ENCODE results near the gene DTNB.
"Not testable (repeated sequence)": the region's sequence is repeated elsewhere in the genome, so short reads cannot be mapped to it uniquely, and the experiment has no call there.

DTNB gene

DNA sequence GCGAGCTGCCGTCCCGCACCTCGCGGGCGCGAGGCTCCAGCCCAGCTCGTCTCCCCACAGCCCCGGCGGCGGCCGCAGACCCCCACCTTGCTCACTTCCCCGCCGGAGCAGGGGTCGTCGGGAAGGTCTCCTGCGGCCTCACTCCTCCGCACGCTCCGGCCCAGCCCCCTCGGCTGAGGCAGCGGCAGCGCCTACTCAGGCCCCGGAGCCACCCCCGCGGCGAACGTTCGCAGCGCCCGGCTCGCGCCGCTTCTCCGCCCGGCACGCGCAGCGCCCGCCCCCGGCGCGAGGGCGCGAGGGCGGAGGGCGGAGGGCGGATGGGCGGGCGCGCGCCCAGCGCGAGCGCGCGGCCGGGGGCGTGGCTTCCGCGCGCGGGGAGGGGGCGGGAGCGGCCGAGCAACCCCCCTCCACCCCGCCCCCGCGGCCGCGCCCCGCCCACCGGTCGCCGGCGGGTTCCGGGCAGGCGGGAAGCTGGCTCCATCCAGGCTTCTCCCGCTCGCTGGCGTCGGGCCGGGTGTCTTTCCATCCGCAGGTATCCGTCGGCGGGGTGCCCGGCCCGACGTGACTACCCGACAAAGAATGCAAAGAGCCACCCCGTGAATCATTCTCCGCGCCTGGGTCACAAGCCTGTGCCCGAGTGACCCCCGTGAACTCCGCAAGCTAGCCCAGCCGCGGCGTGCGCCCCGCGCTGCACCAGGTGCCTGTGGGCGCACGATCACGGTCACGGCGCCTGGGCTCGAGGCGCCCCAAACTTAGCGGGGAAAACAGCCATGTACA lies at the start of gene DTNB:
Gene DTNB, minus strand, starts transcription at position 278 of the 777 bp plus-strand sequence. CDS start 20,917 bp downstream, outside the sequence.
- DNase-seq = peak; percentile 73

DNA sequence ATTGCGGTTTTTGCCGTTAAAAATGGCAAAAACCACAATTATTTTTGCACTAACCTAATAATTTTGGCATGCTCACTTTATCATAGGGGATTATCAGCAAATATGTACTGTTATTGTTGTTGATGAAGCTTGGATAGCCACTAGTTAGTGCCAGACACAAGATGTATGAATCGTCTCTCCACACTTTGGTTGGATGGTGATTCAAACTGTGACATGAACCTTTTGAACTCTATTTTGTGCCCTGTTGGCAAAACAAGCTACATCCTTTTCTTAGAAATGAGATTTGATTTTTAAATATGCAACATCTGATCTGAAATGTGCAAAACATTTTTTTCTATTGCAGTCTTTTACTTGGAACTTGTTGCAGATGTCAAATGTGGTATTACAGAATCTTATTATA lies 48.8 kb upstream of the DTNB start:
- DNase-seq = no peak

DNA sequence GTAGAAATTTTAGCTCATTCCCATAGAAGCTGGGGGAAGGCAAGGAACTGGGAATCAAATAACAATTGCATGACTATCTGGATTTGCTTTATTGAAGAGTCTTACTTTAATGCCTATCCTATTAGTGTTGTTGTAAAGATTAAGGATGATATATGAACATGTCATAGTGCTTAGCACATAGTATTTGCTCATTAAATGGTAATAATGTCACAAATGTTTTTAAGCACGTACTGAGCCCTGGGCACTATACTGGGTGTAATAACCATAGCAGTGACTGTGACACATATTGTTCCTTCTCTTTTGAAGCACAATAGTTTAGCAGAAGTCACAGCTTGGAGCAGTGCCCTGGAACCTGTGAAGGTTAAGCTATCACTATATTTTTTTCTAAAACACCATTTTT lies 47.2 kb upstream of the DTNB start:
- DNase-seq = no peak

DNA sequence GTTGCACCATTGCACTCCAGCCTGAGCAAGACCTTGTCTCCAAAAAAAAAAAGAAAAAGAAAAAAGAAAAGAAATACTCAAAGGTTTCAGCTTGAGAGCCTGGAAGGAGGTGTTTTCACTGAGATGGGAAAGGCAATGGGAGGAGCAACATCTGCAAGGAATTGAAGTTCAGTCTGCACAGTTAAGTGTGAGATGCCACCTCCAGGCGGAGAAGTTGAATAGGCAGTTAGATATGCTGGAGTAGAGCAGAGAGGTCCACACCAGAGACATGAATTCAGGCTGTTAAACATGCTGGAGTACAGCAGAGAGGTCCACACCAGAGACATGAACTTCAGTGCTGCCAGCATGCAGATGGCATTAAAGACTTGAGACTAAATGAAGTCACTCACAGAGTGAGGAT lies 41.4 kb upstream of the DTNB start:
- DNase-seq = no peak

DNA sequence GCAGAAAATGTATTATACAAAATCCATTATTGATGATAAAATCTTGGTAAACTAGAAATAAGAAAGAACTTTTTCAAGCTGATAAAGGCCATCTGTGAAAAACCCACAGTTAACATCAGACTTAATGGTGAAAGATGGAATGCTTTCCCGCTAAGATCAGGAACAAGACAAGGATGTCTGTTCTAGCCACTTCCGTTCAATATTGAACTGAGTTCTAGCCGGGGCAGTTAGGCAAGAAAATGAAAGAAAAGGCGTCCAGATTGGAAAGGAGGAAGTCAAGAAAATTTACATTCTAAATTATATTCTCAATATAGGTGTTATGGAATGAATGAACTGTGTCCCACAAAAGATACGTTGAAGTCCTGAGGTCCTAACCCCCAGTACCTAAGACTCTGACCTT lies 39.1 kb upstream of the DTNB start:
- DNase-seq = no peak

DNA sequence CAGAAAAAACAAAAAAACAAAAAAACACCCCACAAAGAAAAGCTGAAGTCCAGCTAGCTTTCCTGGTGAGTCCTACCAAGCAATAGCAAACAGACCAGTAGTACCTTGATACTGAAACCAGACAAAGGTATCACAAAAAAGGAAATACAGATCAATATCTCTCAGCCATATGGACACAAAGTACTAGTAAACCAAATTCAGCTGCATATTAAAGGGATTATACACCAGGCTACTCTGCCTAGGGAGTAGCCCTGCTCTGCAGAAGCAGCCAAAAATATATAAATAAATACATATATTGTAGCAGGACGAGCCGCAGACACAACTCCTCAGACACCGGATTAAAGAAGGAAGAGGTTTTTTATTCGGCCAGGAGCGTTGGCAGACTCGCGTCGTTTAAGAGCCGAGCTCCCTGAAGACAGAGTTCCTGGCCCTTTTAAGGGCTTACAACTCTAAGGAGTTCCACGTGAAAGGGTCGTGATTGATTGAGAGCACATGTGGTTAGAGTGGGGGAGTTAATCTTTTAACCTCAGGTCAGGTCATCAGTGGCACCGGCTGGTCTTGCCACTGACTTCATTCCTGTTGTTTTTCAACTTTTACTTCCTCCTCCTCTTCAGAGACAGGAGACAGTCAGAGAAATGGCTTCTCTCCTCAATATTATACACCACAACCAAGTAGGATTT lies 38.4 kb upstream of the DTNB start:
- no peak for DNase-seq

DNA sequence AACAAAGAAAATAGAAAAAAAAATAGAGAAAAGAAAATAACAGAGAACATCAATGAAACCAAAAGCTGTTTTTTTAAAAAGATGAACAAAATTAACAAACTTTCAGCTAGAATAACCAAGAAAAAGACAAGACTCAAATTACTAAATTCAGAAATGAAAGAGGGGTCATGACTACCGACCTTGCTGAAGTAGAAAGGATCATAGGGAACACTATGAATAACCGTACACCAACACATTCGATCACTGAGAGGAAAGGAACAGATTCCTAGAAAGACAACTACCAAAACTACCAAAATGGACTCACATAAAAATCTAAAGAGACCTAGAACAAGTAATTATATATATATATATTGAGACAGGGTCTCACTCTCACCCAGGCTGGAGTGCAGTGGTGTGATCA lies 37.4 kb upstream of the DTNB start:
- no peak for DNase-seq

DNA sequence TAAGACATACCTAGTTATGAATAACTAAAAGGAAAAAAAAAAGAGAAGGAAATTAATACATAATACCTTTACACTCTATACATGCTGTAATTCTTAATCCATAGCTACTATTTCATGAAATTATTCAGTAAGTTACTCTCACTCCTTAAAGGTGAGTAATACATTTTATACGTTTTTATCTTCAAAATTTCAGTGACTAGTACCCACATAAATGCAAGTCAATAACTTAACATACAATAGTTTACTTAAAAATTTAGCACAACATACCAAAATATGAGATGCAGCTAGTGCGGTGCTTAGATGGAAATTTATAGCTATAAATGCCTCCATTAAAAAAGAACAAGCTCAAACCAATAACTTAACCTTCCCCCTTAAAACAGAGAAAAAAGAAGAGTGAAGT lies 36.0 kb upstream of the DTNB start:
- DNase-seq = no peak

DNA sequence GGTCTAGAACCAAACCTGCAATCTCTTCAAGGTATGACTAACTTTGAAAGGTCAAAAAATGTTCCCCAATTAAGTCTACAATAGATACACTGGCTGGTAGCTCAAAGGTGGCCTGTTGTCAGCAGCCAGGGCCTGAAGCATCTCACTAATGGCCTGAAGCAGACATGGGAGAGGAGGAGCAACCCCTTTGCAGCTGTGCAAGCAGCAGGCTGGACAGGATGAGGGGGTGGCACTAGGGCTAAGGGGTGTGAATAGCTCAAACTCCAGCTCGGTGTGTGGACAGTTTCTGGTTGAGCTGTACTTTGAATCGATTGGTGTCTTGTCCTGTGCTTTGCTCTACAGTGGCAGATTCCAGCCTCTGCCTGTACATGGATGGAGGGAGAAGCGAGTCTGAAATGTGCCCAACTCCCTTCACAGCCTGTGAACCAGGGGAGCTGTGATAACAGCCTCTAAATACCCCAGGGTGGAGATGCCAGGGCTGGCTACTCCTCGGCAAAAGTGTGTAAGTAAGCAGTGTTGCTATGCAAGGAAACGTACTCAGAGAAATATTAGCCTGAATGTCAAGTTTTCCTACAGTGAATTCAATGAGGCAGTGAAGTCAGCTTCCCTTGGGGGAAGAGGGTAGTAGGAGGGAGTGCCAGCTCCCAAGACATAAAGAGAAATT lies 34.7 kb upstream of the DTNB start:
- DNase-seq = no peak

DNA sequence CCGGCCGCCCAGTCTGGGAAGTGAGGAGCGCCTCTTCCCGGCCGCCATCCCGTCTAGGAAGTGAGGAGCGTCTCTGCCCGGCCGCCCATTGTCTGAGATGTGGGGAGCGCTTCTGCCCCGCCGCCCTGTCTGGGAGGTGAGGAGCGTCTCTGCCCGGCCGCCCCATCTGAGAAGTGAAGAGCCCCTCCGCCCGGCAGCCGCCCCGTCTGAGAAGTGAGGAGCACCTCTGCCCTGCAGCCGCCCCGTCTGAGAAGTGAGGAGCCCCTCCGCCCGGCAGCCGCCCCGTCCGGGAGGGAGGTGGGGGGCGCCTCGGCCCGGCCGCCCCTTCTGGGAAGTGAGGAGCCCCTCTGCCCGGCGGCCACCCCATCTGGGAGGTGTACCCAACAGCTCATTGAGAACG lies 32.2 kb upstream of the DTNB start:
- not testable (repeated sequence) for DNase-seq

DNA sequence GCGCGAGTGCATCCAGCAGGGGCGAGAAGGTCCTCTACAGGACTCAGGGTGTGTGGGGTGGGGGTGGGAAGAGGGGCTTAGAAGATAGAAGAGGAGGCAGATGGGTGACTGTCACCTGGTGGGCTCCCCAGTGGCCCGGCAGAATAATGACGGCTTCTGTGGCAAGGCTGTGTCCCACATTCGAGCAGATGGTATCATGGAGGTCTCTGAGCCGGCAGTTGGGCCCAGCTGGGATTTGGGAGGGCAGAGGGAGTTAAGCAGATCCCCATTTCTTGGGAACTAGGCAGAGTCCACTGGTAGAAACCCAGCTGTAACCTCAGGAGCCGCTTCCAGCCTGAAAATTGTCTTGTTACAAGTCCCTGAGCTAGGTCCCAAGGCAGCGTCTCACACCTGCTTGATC lies 28.4 kb upstream of the DTNB start:
- no peak for DNase-seq

DNA sequence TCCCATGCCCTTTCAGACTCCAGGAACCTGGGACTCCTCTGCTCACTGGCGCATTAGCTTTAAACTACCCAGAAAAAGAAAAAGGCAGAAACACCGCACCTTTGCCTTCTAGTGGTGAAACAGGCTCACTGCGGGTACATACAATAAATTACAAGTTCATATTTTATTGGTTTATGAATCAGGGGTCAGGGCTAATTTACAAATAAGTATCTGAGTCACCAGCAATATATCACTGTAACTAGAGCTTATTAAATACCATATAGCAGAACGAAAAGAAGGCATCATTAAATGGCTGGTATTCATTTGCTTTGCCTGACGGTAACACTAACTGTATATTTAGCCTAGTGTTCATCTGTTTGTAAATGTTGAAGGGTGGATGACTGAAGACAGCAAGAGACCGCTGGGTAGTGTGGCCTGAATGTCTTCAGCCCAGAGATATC lies 26.9 kb upstream of the DTNB start:
- peak; percentile 18 for DNase-seq

DNA sequence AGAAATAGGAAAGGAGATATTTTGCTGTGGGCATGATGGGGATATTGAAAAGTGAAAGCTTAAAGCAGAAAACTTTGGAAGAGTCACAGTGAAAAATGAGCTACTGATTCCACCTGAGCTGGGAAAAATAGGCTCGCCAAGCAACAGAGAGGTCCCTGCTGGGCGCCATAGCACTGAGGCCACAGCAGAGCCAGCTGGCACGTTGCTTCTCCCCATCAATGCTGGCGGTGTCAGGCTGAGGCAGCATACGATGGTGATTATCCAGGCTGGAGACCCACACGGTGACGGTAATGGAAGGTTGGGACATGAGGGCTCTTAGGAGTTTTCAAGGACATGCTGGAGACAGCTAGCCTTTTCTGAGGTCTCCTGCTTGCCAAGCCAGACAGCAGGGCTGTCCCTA lies 25.8 kb upstream of the DTNB start:
- no peak for DNase-seq

DNA sequence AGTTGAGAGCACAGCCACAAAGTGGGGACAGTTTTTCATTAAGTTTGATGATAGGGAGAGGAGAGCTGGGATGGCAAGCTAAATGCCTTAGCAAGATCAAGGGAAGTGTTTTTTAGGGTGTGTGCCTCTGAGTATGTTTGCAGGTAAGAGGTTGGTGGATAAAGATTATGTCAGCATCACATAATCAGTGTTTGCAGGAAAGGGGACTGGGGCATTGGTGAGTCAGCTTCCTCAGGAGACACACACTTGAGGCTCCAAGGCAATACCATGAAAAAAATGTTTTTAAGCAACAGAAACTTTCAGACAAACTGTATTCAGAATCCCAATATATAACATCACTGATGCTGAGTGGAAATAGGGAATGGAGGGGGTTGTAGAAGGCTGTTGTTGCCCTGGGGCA lies 25.4 kb upstream of the DTNB start:
- DNase-seq = no peak

DNA sequence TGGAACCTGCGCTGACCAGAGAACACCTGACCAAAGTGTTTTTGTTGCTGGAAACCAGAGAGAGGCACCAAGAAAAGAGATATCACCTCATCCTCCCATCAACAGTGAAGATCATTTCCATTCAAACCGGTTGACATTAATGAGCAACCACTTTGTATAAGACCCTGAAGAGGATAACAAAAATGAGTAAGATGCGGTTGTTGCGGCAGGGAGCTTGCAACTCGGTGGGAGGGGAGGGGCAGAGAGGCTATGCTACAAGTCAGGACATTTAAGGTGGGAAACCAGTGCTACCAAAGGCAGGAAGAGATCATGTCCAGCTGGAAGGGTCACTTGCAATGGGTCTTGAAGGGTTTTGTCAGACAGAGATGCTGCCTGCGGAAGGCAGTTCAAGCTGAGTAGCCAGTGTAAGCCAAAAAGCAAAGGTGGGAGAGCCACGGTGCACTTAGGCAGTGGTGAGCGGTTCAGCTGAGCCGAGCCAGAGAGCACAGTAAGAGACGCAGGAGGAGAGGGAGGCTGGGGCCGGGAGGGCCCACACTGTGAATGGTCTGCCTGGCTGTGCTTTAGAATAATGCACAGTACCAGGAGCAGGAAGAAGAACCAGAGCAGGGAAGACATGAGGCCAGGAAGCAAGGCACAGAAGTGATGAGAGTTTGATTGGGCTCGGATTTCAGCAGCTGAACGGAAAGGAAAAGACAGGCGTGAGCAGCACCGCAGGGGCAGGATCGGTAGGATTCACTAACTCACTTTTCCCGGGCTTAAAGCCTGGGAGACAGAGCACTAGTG lies 24.4 kb upstream of the DTNB start:
- DNase-seq = no peak

DNA sequence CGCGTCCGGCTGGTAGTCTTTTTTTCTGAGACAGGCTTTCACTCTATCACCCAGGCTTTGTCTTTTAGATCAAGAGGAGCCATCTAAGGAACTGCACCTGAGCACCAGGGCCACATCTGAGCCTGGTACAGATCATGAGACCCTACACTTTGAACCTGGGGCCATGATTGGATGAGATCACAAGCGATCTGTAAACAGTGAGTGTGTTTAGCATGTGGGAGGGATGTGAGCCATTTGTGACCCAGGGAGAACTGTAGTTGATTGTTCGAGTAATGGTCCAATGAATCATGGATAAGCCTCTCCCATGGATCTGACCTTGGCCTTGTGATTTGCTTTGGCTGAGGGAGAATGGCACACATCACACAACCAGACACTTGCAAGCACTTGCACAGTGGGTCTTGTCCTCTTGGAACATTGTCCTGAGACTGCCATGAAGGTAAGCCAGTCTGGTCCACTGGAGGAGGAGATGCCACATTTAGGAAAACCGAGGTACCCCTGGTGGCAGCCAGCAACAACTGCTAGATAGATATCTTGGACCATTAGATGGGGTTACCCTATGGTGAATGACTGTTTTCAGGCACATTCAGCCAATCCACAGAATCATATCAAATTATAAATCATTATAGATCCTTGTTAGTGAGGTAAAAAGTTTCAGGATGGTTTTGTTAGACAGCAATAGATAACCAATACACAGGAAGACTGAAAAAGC lies 19.5 kb upstream of the DTNB start:
- no peak for DNase-seq

DNA sequence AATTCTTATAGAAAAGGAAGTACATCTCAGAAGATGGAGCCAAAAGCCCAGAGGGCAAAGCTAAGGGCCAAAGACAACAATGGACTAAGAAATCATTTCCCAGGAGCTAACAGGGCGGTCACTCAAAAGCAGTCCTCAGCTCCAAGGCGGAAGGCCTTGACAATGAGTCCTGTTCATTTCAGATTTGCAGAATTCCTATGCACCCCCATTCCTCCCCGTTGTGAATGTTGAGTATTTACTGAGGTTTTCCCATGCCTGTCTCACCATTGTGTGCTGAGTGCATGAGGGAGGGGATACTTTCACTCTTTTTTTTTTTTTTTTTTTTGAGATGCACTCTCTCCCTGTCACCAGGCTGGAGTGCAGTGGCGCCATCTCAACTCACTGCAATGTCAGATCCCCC lies 18.8 kb upstream of the DTNB start:
- no peak for DNase-seq

DNA sequence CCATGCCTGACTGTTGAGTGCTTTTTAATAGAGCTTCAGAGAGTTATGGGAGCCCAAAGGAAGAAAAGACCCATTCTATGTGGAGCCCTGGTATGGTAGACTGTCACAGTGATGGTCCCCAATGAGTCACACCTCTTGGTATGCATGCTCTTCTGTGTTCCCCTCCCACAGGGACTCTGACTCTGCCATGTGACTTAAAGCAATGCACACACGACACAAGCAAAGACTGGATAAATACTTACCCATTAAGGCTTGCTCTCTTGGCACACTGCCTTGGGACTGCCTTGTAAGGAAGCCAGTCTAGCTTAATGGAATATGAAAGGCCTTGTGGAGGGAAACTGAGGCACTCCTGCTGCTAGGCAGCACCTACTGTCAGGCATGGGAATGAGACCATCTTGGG lies 16.7 kb upstream of the DTNB start:
- no peak for DNase-seq

DNA sequence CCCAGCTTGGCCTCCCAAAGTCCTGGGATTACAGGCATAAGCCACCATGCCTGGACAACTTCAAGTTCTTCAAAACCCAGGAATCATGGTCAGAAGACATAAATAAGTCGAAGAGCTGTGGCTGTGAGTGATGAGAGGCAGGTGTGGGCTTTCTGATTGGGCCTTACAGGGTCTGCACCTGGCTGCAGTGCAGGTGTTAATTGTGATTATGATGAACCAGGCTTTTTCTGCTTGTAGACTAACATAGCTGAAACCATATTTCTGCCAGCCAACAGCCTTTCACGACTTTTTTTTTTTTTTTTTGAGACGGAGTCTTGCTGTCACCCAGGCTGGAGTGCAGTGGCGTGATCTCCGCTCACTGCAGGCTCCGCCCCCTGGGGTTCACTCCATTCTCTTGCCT lies 14.9 kb upstream of the DTNB start:
- DNase-seq = no peak

DNA sequence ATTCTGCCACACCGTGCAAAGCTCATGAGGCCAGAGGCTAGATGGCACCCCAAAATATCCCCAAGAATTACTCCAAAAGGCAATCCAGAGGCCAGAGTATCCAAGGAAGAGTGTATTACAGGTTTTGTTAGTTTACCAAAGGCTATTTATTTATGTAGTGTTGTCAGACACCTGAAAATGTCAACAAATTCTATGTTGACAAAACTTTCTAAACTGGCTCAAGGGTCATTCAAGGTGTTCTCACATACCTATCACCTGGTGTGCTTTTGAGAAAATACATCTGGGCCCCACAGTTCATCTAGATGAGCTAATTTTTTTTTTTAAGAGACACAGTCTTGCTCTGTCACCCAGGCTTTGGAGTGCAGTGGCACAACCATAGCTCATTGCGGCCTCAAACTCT lies 12.4 kb upstream of the DTNB start:
- DNase-seq = no peak

DNA sequence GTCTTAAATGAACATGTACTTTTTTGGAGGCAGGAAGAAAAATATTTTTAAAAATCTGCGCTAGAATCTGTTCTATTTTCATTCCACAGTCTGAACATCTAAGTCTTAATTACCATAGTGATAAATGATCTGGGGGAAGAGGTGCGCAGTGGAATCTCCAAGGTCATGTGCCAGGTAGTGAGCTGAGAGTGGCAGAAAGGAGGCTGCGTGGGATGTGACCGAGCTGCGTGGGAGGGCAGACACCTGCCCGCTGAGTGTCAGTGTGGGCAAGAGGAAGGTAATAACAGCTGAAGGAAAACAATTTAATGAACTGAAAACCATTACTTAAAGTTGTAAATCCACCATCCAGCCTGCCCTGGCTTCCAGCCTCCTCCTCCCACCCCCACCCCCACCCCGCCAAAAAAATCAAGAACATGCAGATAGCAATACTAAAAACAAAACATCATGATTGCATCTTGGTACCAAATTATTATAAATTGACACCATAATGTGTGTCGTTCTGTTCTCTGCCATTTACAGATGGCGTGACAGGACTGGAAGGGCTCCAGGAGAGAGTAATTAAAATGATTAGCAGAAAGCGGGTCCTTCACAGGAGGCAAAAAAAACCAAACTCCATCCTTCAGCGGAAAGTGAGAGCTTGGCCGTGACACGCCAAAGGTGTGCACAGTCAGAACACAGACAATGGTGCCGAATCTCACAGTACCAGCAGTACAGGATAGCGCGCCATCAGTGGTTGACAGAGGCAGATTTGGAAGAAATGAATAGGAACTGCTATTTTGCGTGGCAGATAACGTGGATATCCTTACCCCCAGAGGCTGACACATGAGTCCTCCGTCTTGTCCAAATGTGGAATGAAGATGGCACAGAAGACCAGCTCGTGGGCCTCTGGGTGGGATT lies 11.4 kb upstream of the DTNB start:
- no peak for DNase-seq

DNA sequence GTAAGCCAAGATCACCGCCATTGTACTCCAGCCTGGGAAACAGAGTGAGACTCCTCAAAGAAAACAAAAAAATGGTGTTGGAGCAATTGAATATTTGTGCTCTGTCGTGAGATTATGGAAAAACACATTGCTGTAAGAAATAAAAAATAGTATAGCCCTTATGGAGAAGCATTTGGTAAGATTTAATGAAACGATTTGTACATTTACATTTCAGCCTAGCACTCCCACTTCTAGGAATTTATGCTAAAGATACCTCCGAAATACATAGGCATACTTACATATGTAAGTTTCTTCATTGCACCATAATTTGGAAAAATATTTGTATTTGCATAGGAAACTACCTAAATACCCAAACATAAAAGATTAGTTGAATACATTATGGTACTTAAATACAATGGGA lies 8.7 kb upstream of the DTNB start:
- DNase-seq = no peak

All from activated CD4-positive, alpha-beta T cell treated with anti-CD3 and anti-CD28 coated beads, Interleukin-2, amount 50 U/mL, for 1 hour (primary cell).